Pancreas (tissue), 10 donors: ENCODE results near the gene SAMD11. TPM values are rescaled to one million over a fixed set of nuclear protein-coding genes. Genes with fewer than 3 reads are reported as not detected.
A peak's percentile ranks its signal among the peaks of the same experiment; 100 is the strongest.
"Not testable (repeated sequence)": the region's sequence is repeated elsewhere in the genome, so short reads cannot be mapped to it uniquely, and the experiment has no call there.

Experiments
- ATAC-seq, 4 donors: fragments of 200-7000 bp; cut with Tn5 transposase; one replicate each; pipeline versions ENCODE4 v1.8.0 to v1.9.1; 2020; ENCODE audit warnings: mild to moderate bottlenecking in 4 of 4, moderate library complexity in 4 of 4
- DNase-seq, 6 donors: peaks; one replicate each; pipeline ENCODE4 v3.0.0-alpha.2; 2020
- FAIRE-seq: peaks from 2 replicates; lab custom pipeline; 2012; peaks lifted over from hg19 to GRCh38; lab: Jason Lieb, UNC
- H3K27ac ChIP-seq, 4 donors: fragments of 200-600 bp; sonication (generic); 1 replicate in 3 of 4; 2 replicates in 1 of 4; pipeline versions ENCODE4 v1.5.0 to v1.8.0; 2020
- H3K27me3 ChIP-seq, 4 donors: fragments of 200-600 bp; one replicate each; pipeline ENCODE4 v1.8.0; 2021
- H3K36me3 ChIP-seq, 3 donors: fragments of 200-600 bp; sonication (generic) in 1 of 3; one replicate each; pipeline versions ENCODE4 v1.5.0 to v1.8.0; 2020 to 2021
- H3K4me1 ChIP-seq, 3 donors: fragments of 200-600 bp; one replicate each; pipeline ENCODE4 v1.8.0; 2021
- H3K4me3 ChIP-seq, 4 donors: fragments of 200-600 bp; sonication (generic) in 2 of 4; one replicate each; pipeline versions ENCODE4 v1.5.0 to v1.8.0; 2020 to 2021
- H3K9me3 ChIP-seq, 4 donors: fragments of 200-600 bp; one replicate each; pipeline ENCODE4 v1.8.0; 2021
- WGBS, 2 donors: extraction: QIAGEN DNeasy Blood & Tissue Kit; methylation state at CpG; one replicate each; pipeline ENCODE4 v1.1.7; 2013; 5-methylcytosine and 5-hydroxymethylcytosine counted together
- intact Hi-C, 3 donors: fragments of 100-400 bp; cut with DNase I; formaldehyde crosslinking; loops; one replicate each; pipeline versions ENCODE4 v1.11.1 to v1.14.2; 2022
- polyA plus RNA-seq, 2 donors: library from polyadenylated mRNA; stranded (reverse); fragments of 200-250 nt; gene quantifications; one replicate each; pipeline ENCODE4 v1.2.3, GENCODE V29; 2013
- total RNA-seq, 6 donors: library from RNA; stranded (reverse); fragmentation: NEBNext Ultra II Directional in 4 of 6; extraction: Animal tissue kit (Norgen Biotek cat#: 25700) in 4 of 6; gene quantifications; one replicate each; pipeline versions ENCODE4 v1.2.1 to v1.2.4, GENCODE V29; 2021 to 2023
- TF ChIP-seq, protein P1 (sequence below), 4 donors: fragments of 200-600 bp; sonication (generic) in 3 of 4; IDR thresholded peaks; one replicate each; pipeline versions ENCODE4 v1.5.0 to v1.8.0; 2021; ENCODE audit warnings: antibody characterized with exemption in 4 of 4
- donor health status: healthy with polysubstance abuse.
- donor health status: DM: no; HTN: no; CAD: no; lungs with moderate emphysema.
- donor health status: DM: no; HTN: no; CAD: no.
- donor health status: control.
- donor health status: control.
- donor health status: Bipolar disorder and iron deficiency.
- donor health status: DM: yes; HTN: yes; CAD: no.
- donor health status: DM: no; HTN: no; CAD: no.
- donor health status: DM: no; HTN: no; CAD: no.
- donor health status: DM: yes; HTN: yes; CAD: no.

Gene SAMD11
- total and polyA plus RNA-seq, 8 donors, result 0.19 to 23.7 (median 3.5) TPM

DNA sequence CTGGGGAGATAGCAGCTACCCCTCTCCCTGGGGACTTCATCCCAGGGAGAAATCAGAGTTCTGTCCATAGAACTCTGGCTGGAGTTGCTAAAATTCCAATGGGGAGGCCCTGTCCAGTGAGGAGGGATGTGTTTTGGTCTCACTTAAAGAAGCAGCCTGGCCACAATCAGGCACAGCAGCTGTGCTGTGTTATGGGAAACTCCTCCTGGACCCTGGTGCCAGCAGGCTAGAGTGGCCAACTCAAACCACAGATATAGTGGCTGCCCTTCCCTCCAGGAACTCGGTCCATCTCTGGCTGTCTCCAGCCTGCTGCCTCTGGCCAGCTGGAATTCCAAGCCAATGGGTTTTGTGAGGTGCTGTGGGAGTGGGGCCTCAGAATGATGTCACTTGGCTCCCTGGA, 37.4 kb upstream of the SAMD11 start:
- H3K27me3 ChIP-seq, result no peaks in the 10 kb centered on the region
- no peak overlapping the region for H3K4me3 ChIP-seq
- TF ChIP-seq, protein P1, sequence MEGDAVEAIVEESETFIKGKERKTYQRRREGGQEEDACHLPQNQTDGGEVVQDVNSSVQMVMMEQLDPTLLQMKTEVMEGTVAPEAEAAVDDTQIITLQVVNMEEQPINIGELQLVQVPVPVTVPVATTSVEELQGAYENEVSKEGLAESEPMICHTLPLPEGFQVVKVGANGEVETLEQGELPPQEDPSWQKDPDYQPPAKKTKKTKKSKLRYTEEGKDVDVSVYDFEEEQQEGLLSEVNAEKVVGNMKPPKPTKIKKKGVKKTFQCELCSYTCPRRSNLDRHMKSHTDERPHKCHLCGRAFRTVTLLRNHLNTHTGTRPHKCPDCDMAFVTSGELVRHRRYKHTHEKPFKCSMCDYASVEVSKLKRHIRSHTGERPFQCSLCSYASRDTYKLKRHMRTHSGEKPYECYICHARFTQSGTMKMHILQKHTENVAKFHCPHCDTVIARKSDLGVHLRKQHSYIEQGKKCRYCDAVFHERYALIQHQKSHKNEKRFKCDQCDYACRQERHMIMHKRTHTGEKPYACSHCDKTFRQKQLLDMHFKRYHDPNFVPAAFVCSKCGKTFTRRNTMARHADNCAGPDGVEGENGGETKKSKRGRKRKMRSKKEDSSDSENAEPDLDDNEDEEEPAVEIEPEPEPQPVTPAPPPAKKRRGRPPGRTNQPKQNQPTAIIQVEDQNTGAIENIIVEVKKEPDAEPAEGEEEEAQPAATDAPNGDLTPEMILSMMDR (IDR thresholded peaks at IDR 0.05), result no peak
- no peak overlapping the region for H3K27ac ChIP-seq
- ATAC-seq (no peak), FAIRE-seq (no peak), DNase-seq (no peak)
- no peaks in the 10 kb centered on the region for H3K4me1 ChIP-seq
- intact Hi-C loops, result no loop called here
- H3K9me3 ChIP-seq, result no peaks in the 10 kb centered on the region
- 71 to 72% methylated on average over 1 of the region's 1 CpG for WGBS, 2 donors
- no peaks in the 10 kb centered on the region for H3K36me3 ChIP-seq

- Histone ChIP-seq H3K27me3 (no peaks in the 10 kb centered on the region), H3K4me1 (no peaks in the 10 kb centered on the region), H3K36me3 (no peaks in the 10 kb centered on the region), H3K4me3 (no peak overlapping the region), H3K9me3 (no peaks in the 10 kb centered on the region), H3K27ac (no peak overlapping the region)
- no peak for FAIRE-seq
- WGBS, 2 donors, result 84 to 88% methylated on average over 11 of the region's 11 CpGs
- intact Hi-C loops, result no loop called here
- peak in 1 of 6 donors; percentile 29 for DNase-seq
- no peak for ATAC-seq
- TF ChIP-seq, protein P1 (IDR thresholded peaks at IDR 0.05), result no peak
Measured at GRCh38 chr1:886760-887159, 37.0 kb upstream of the SAMD11 start.

DNA sequence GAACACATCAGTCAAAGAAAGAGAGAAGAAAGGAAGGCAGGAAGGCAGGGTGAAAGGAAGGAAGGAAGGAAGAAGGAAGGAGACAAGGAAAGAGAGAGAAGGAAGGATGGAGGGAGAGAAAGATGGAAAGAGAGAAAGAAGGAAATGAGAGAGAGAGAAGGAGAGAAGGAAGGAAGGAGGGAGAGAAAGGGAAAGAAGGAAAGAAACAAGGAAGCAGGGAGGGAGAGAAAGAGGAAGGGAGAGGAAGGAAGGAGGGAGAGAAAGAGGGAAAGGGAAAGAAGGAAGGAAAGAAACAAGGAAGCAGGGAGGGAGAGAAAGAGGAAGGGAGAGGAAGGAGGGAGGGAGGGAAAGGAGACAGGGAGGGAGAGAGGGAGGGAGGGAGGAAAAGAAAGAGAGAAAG, 35.4 kb upstream of the SAMD11 start:
- intact Hi-C loops, result no loop called here
- Histone ChIP-seq H3K36me3 (no peaks in the 10 kb centered on the region), H3K27me3 (no peaks in the 10 kb centered on the region), H3K9me3 (no peaks in the 10 kb centered on the region), H3K27ac (no peak overlapping the region), H3K4me3 (no peak overlapping the region), H3K4me1 (no peaks in the 10 kb centered on the region)
- DNase-seq (no peak), ATAC-seq (no peak), FAIRE-seq (no peak)
- TF ChIP-seq, protein P1 (IDR thresholded peaks at IDR 0.05), result no peak

- FAIRE-seq, ATAC-seq, H3K4me3 ChIP-seq, H3K27me3 ChIP-seq, H3K9me3 ChIP-seq, DNase-seq, H3K27ac ChIP-seq, intact Hi-C loops, H3K36me3 ChIP-seq, H3K4me1 ChIP-seq: not testable (repeated sequence)
- 70 to 87% methylated on average over 4 of the region's 4 CpGs for WGBS, 2 donors
Measured at GRCh38 chr1:889774-890173, 33.9 kb upstream of the SAMD11 start.

- H3K27me3 ChIP-seq, H3K27ac ChIP-seq, FAIRE-seq, H3K4me1 ChIP-seq, DNase-seq, intact Hi-C loops, H3K36me3 ChIP-seq, H3K9me3 ChIP-seq, H3K4me3 ChIP-seq, ATAC-seq: not testable (repeated sequence)
- 57 to 65% methylated on average over 9 of the region's 9 CpGs for WGBS, 2 donors
Measured at GRCh38 chr1:890234-890633, 33.5 kb upstream of the SAMD11 start.

DNA sequence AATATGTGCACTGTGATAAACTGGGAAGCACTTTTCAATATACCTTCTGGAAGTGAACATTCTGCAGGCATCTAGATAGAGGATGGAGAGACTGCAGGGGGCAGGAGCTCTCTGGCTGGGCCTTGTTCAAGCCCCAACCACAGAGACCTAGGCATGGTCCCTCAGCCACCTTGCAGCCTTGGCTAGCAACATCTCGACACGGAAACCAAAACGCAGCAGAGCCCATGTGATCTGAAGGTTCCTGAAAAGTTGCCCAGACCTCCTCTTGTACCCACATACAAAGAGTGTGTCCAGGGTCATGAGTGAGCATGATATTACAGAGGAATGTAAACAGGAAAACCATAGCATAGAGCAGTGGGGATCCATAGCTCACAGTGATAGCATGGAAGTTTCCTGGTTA, 33.1 kb upstream of the SAMD11 start:
- no peak for FAIRE-seq

More for the DNA sequence above, 33.1 kb upstream of the SAMD11 start:
- DNase-seq (no peak), ATAC-seq (no peak)
- H3K27me3 ChIP-seq, result no peaks in the 10 kb centered on the region
- WGBS, 2 donors, result 41 to 42% methylated on average over 3 of the region's 3 CpGs
- no peaks in the 10 kb centered on the region for H3K36me3 ChIP-seq
- H3K9me3 ChIP-seq, result no peaks in the 10 kb centered on the region
- H3K4me3 ChIP-seq, result no peak overlapping the region
- intact Hi-C loops, result no loop called here
- H3K27ac ChIP-seq, result no peak overlapping the region
- H3K4me1 ChIP-seq, result no peaks in the 10 kb centered on the region
- TF ChIP-seq, protein P1 (IDR thresholded peaks at IDR 0.05), result no peak
